ENCODE data around the gene FERD3L. TPM values are rescaled to one million over a fixed set of nuclear protein-coding genes. Genes with fewer than 3 reads are reported as not detected.

Gene FERD3L
- total RNA-seq, 2 experiments from 2014 or later: not detected

DNA sequence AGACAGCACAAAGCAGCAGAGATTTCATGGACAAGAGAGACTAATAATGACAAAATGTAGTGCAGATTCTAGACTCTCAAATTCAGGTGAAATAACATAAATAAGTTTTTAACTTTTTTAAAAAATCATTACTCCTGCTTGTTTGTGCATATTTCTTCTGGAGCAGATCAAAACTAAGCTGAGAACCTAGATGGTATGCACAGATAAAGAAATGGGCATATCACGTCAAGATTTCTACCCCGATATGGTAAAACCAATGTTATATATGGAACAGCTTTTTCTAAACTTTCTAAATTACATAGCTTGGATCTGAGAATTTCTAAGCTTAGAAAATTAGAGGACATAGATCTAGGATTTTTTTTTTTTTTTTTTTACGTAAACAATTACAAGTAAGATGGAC is 46.0 kb downstream of the FERD3L start:
- no peaks in the 10 kb centered on the region for H3K4me1 ChIP-seq (ENCODE audit: insufficient read depth, low read length, poor library complexity, severe bottlenecking)
- H3K79me2 ChIP-seq (ENCODE audit: insufficient read depth, low read depth, low read length): no peaks in the 10 kb centered on the region
- H4K20me1 ChIP-seq (ENCODE audit: insufficient read depth, low read length): no peaks in the 10 kb centered on the region
- H3K27ac ChIP-seq (ENCODE audit: low read depth, low read length, poor library complexity, severe bottlenecking): no peak overlapping the region
- ChIA-PET CTCF (ENCODE audit: unreplicated experiment) (no interaction called here), POLR2A (interaction anchor here (0.7 kb wide), 1 partner anchor 402 kb away, joined by 3 read pairs; no protein-coding TSS in a partner anchor)
- DNase-seq (ENCODE audit: low spot score): no peak
- H2AFZ ChIP-seq (ENCODE audit: low read length): no peak overlapping the region
- H3K36me3 ChIP-seq (ENCODE audit: insufficient read depth, low read length): no peaks in the 10 kb centered on the region
- H3K9me3 ChIP-seq (ENCODE audit: low read length): no peaks in the 10 kb centered on the region
- BruUV-seq (replicated peaks): no TSS peak
- no peak for TF ChIP-seq EZH2phosphoT487 (IDR thresholded peaks at IDR 0.05; ENCODE audit: borderline replicate concordance, low read depth, low read length)
- TF ChIP-seq, protein P1, sequence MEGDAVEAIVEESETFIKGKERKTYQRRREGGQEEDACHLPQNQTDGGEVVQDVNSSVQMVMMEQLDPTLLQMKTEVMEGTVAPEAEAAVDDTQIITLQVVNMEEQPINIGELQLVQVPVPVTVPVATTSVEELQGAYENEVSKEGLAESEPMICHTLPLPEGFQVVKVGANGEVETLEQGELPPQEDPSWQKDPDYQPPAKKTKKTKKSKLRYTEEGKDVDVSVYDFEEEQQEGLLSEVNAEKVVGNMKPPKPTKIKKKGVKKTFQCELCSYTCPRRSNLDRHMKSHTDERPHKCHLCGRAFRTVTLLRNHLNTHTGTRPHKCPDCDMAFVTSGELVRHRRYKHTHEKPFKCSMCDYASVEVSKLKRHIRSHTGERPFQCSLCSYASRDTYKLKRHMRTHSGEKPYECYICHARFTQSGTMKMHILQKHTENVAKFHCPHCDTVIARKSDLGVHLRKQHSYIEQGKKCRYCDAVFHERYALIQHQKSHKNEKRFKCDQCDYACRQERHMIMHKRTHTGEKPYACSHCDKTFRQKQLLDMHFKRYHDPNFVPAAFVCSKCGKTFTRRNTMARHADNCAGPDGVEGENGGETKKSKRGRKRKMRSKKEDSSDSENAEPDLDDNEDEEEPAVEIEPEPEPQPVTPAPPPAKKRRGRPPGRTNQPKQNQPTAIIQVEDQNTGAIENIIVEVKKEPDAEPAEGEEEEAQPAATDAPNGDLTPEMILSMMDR (conservative IDR thresholded peaks at IDR 0.05; ENCODE audit: low read length): no peak
- intact Hi-C loops (cut with micrococcal nuclease; ENCODE audit: unreplicated experiment): no loop called here
- no peak overlapping the region for H3K4me2 ChIP-seq (ENCODE audit: low read length)
- H3K9me2 ChIP-seq (ENCODE audit: insufficient read depth, low read length): no peaks in the 10 kb centered on the region
- H3K4me3 ChIP-seq (ENCODE audit: low read depth, low read length, poor library complexity, severe bottlenecking): no peak overlapping the region

GRCh38 chr7:19098510-19098909 is 46.7 kb downstream of the FERD3L start:
- H3K4me3 ChIP-seq (ENCODE audit: low read depth, low read length, poor library complexity, severe bottlenecking): no peak overlapping the region
- no peaks in the 10 kb centered on the region for H4K20me1 ChIP-seq (ENCODE audit: insufficient read depth, low read length)
- no peak for TF ChIP-seq EZH2phosphoT487 (IDR thresholded peaks at IDR 0.05; ENCODE audit: borderline replicate concordance, low read depth, low read length)
- TF ChIP-seq, protein P1 (conservative IDR thresholded peaks at IDR 0.05; ENCODE audit: low read length): no peak
- H3K9me2 ChIP-seq (ENCODE audit: insufficient read depth, low read length): no peaks in the 10 kb centered on the region
- no peaks in the 10 kb centered on the region for H3K36me3 ChIP-seq (ENCODE audit: insufficient read depth, low read length)
- H3K27ac ChIP-seq (ENCODE audit: low read depth, low read length, poor library complexity, severe bottlenecking): no peak overlapping the region
- no peaks in the 10 kb centered on the region for H3K4me1 ChIP-seq (ENCODE audit: insufficient read depth, low read length, poor library complexity, severe bottlenecking)
- no peak overlapping the region for H3K4me2 ChIP-seq (ENCODE audit: low read length)
- no peak overlapping the region for H2AFZ ChIP-seq (ENCODE audit: low read length)
- no TSS peak for BruUV-seq (replicated peaks)
- no peak for DNase-seq (ENCODE audit: low spot score)
- POLR2A ChIA-PET: interaction anchor here (0.7 to 0.9 kb wide), 2 partner anchors 57 to 323 kb away, joined by 3 read pairs; no protein-coding TSS in a partner anchor
- no peaks in the 10 kb centered on the region for H3K79me2 ChIP-seq (ENCODE audit: insufficient read depth, low read depth, low read length)
- intact Hi-C loops (cut with micrococcal nuclease; ENCODE audit: unreplicated experiment): no loop called here
- CTCF ChIA-PET (ENCODE audit: unreplicated experiment): no interaction called here
- no peaks in the 10 kb centered on the region for H3K9me3 ChIP-seq (ENCODE audit: low read length)

DNA sequence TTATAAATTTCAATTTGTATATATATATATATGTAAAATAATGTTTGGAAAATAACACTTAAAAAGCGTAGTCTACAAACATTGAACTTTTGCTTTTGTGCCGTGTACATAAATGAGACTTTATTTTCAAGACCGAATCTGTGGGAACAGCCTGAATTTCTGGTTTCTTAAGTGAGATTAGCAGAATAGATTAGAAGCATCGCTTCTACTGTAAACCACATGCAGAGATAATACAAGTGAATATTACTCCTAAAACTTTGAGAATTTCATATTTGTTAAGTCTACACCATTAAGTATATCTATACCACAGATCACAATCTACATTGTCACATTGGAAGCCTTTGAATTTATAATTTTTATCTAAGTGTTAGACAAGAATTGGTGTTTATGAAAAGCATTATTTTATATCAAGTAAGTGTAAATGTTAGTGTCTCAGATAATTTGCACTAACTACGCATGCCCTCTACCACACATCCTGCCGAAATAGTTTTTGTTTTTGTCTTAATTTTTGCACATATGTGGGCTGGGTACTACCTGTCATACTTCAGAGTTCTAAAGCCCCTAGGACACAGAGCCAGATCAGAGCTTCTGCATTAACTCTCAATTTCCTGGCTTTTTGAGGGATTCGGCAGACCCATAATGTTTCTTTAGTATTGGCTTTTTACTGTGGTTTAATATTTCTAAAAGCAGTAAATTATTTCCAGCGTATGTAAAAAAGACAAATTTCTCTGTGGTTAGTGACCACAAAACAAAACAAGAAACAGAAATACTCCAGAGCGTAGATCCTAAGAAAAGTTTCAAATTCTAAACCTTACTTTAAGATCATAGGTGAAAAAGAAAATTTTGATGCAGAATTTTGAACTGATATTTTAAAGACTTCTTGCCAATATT is 47.8 kb downstream of the FERD3L start:
- Histone ChIP-seq H3K4me1 (ENCODE audit: insufficient read depth, low read length, poor library complexity, severe bottlenecking) (no peaks in the 10 kb centered on the region), H3K27ac (ENCODE audit: low read depth, low read length, poor library complexity, severe bottlenecking) (no peak overlapping the region), H3K36me3 (ENCODE audit: insufficient read depth, low read length) (no peaks in the 10 kb centered on the region), H3K4me2 (ENCODE audit: low read length) (no peak overlapping the region), H3K9me2 (ENCODE audit: insufficient read depth, low read length) (no peaks in the 10 kb centered on the region), H3K4me3 (ENCODE audit: low read depth, low read length, poor library complexity, severe bottlenecking) (no peak overlapping the region), H4K20me1 (ENCODE audit: insufficient read depth, low read length) (no peaks in the 10 kb centered on the region), H3K9me3 (ENCODE audit: low read length) (no peaks in the 10 kb centered on the region), H3K79me2 (ENCODE audit: insufficient read depth, low read depth, low read length) (no peaks in the 10 kb centered on the region), H2AFZ (ENCODE audit: low read length) (no peak overlapping the region)
- ChIA-PET CTCF (ENCODE audit: unreplicated experiment) (no interaction called here), POLR2A (interaction anchor here (0.7 to 1.3 kb wide), 4 partner anchors 8 to 324 kb away, joined by 3 to 4 read pairs (median 3); no protein-coding TSS in a partner anchor)
- TF ChIP-seq, protein P1 (conservative IDR thresholded peaks at IDR 0.05; ENCODE audit: low read length): no peak
- no peak for TF ChIP-seq EZH2phosphoT487 (IDR thresholded peaks at IDR 0.05; ENCODE audit: borderline replicate concordance, low read depth, low read length)
- DNase-seq (ENCODE audit: low spot score): no peak
- no TSS peak for BruUV-seq (replicated peaks)
- intact Hi-C loops (cut with micrococcal nuclease; ENCODE audit: unreplicated experiment): no loop called here
